ENCODE data around the gene IL4.

GRCh38 chr5:132639706-132640130 lies 34.1 kb upstream of the IL4 start:
- no peak for TF ChIP-seq CTCF (IDR thresholded peaks at IDR 0.05)
- no peak for TF ChIP-seq POLR2A (IDR thresholded peaks at IDR 0.05)

Measured in uterus (tissue), 2 donors.